HEK293 (cell line): ENCODE data around the gene RPGR.

Experiments used
- CTCF ChIA-PET: fragments of 350-600 bp; formaldehyde crosslinking; extraction: SDS; loops from one replicate; lab custom pipeline; 2021; ENCODE audit warnings: antibody characterized with exemption; lab: Yijun Ruan, JAX
- POLR2A ChIA-PET: fragments of 300-600 bp; formaldehyde crosslinking; extraction: SDS; loops from one replicate; lab custom pipeline; 2020; ENCODE audit warnings: antibody characterized with exemption, inconsistent platforms; lab: Yijun Ruan, JAX
- H3K27ac ChIP-seq: fragments of 200-500 bp; sonication (Bioruptor generic); 2 replicates; pipeline ENCODE4 v1.5.1; 2014; ENCODE audit warnings: low read depth, low read length, control low read depth, inconsistent platforms; ENCODE audit errors: extremely low read depth
- H3K36me3 ChIP-seq, 2 experiments: fragments of 200-500 bp in 1 of 2; sonication (Bioruptor generic) in 1 of 2; 1 replicate in 1 of 2; 2 replicates in 1 of 2; pipeline ENCODE4 v1.5.1; 2014 to 2017; ENCODE audit warnings: inconsistent platforms in 2 of 2, low read length in 2 of 2; ENCODE audit not compliant: control insufficient read depth in 2 of 2, insufficient read depth in 1 of 2
- H3K4me1 ChIP-seq: fragments of 200-500 bp; sonication (Bioruptor generic); 2 replicates; pipeline ENCODE4 v1.5.1; 2014; ENCODE audit warnings: mild to moderate bottlenecking, low read length, inconsistent platforms; ENCODE audit not compliant: control insufficient read depth, insufficient read depth
- H3K4me3 ChIP-seq: 2 replicates; pipeline ENCODE4 v1.5.1; 2011; ENCODE audit warnings: low read depth, mild to moderate bottlenecking, control low read depth, low read length, moderate library complexity
- H3K9me3 ChIP-seq: fragments of 200-500 bp; sonication (Bioruptor generic); 2 replicates; pipeline ENCODE4 v1.5.1; 2014; ENCODE audit warnings: low read depth, low read length, inconsistent platforms; ENCODE audit not compliant: control insufficient read depth, insufficient read depth
- BCL11B ChIP-seq: fragments of 450-650 bp; formaldehyde crosslinking; IDR thresholded peaks from 2 replicates; pipeline ENCODE4 v1.5.1; 2016; ENCODE audit warnings: low read depth, missing biosample characterization, missing genetic modification characterization
- EGR2 ChIP-seq: fragments of 450-650 bp; formaldehyde crosslinking; IDR thresholded peaks from 2 replicates; pipeline ENCODE4 v1.5.1; 2016; ENCODE audit warnings: low read depth, missing biosample characterization, missing genetic modification characterization
- ELK4 ChIP-seq: IDR thresholded peaks from 2 replicates; pipeline ENCODE4 v1.6.1; 2011; ENCODE audit warnings: mild to moderate bottlenecking, low read depth, low read length, borderline replicate concordance
- GLIS1 ChIP-seq: fragments of 450-650 bp; formaldehyde crosslinking; IDR thresholded peaks from 2 replicates; pipeline ENCODE4 v1.5.1; 2016; ENCODE audit warnings: missing biosample characterization, missing genetic modification characterization
- HOXD13 ChIP-seq: sonication (generic); formaldehyde crosslinking; IDR thresholded peaks from 2 replicates; pipeline ENCODE4 v1.8.0; 2022; ENCODE audit warnings: missing genetic modification reagents, borderline replicate concordance
- KLF1 ChIP-seq: fragments of 450-650 bp; formaldehyde crosslinking; IDR thresholded peaks from 2 replicates; pipeline ENCODE4 v1.5.1; 2016; ENCODE audit warnings: missing biosample characterization, missing genetic modification characterization
- MEIS1 ChIP-seq: sonication (generic); formaldehyde crosslinking; IDR thresholded peaks from 2 replicates; pipeline ENCODE4 v1.8.1; 2022; ENCODE audit warnings: missing genetic modification reagents, mild to moderate bottlenecking, borderline replicate concordance
- OSR2 ChIP-seq: fragments of 450-650 bp; formaldehyde crosslinking; IDR thresholded peaks from 2 replicates; pipeline ENCODE4 v1.5.1; 2016; ENCODE audit warnings: missing biosample characterization, missing genetic modification characterization
- PATZ1 ChIP-seq: fragments of 450-650 bp; formaldehyde crosslinking; IDR thresholded peaks from 2 replicates; pipeline ENCODE4 v1.5.1; 2016; ENCODE audit warnings: missing biosample characterization, missing genetic modification characterization
- SALL2 ChIP-seq: fragments of 450-650 bp; formaldehyde crosslinking; IDR thresholded peaks from 2 replicates; pipeline ENCODE4 v1.5.0; 2017; ENCODE audit warnings: missing biosample characterization, mild to moderate bottlenecking, missing genetic modification characterization, borderline replicate concordance
- TCF7L2 ChIP-seq: IDR thresholded peaks from 2 replicates; pipeline ENCODE4 v1.6.1; 2011; ENCODE audit warnings: low read depth, mild to moderate bottlenecking, inconsistent platforms, low read length, moderate library complexity, borderline replicate concordance
- ZBTB10 ChIP-seq: fragments of 450-650 bp; formaldehyde crosslinking; IDR thresholded peaks from 2 replicates; pipeline ENCODE4 v1.5.1; 2016; ENCODE audit warnings: missing biosample characterization, missing genetic modification characterization
- ZBTB20 ChIP-seq: fragments of 450-650 bp; formaldehyde crosslinking; IDR thresholded peaks from 2 replicates; pipeline ENCODE4 v1.5.1; 2016; ENCODE audit warnings: missing biosample characterization, missing genetic modification characterization
- ZFHX2 ChIP-seq: fragments of 450-650 bp; formaldehyde crosslinking; conservative IDR thresholded peaks from 2 replicates; pipeline ENCODE4 v1.5.1; 2016; ENCODE audit warnings: missing biosample characterization, missing genetic modification characterization
- ZFP37 ChIP-seq: fragments of 450-650 bp; formaldehyde crosslinking; IDR thresholded peaks from 2 replicates; pipeline ENCODE4 v1.5.1; 2016; ENCODE audit warnings: missing biosample characterization, missing genetic modification characterization
- ZNF174 ChIP-seq: fragments of 450-650 bp; formaldehyde crosslinking; IDR thresholded peaks from 2 replicates; pipeline ENCODE4 v1.5.0; 2017; ENCODE audit warnings: missing biosample characterization, mild to moderate bottlenecking, missing genetic modification characterization
- ZNF23 ChIP-seq: fragments of 450-650 bp; formaldehyde crosslinking; IDR thresholded peaks from 2 replicates; pipeline ENCODE4 v1.5.1; 2016; ENCODE audit warnings: missing biosample characterization, missing genetic modification characterization, borderline replicate concordance
- ZNF24 ChIP-seq: fragments of 450-650 bp; formaldehyde crosslinking; IDR thresholded peaks from 2 replicates; pipeline ENCODE4 v1.5.1; 2016; ENCODE audit warnings: missing biosample characterization, missing genetic modification characterization
- ZNF350 ChIP-seq: fragments of 450-650 bp; formaldehyde crosslinking; IDR thresholded peaks from 2 replicates; pipeline ENCODE4 v1.5.0; 2017; ENCODE audit warnings: missing biosample characterization, mild to moderate bottlenecking, missing genetic modification characterization
- ZNF449 ChIP-seq: fragments of 450-650 bp; formaldehyde crosslinking; IDR thresholded peaks from 2 replicates; pipeline ENCODE4 v1.5.1; 2017; ENCODE audit warnings: missing biosample characterization, mild to moderate bottlenecking, missing genetic modification characterization, moderate library complexity
- ZNF561 ChIP-seq: fragments of 450-650 bp; IDR thresholded peaks from 2 replicates; pipeline ENCODE4 v1.5.1; 2018; ENCODE audit warnings: missing biosample characterization, missing genetic modification characterization, borderline replicate concordance
- ZNF645 ChIP-seq: fragments of 450-650 bp; formaldehyde crosslinking; IDR thresholded peaks from 2 replicates; pipeline ENCODE4; 2016; ENCODE audit warnings: missing biosample characterization, missing genetic modification characterization
- ZNF654 ChIP-seq: fragments of 450-650 bp; formaldehyde crosslinking; IDR thresholded peaks from 2 replicates; pipeline ENCODE4 v1.5.1; 2016; ENCODE audit warnings: low read depth, missing biosample characterization, missing genetic modification characterization
- ZNF768 ChIP-seq: fragments of 450-650 bp; formaldehyde crosslinking; IDR thresholded peaks from 2 replicates; pipeline ENCODE4 v1.5.1; 2018; ENCODE audit warnings: missing biosample characterization, mild to moderate bottlenecking, missing genetic modification characterization

Gene RPGR

GRCh38 chrX:38311743-38312142 is 15.6 kb downstream of the RPGR start:
- no peak overlapping the region for H3K27ac ChIP-seq
- no peak for TF ChIP-seq ZNF561 (tag by site-specific recombination)
- TF ChIP-seq ELK4, result no peak
- TF ChIP-seq PATZ1 (tag by site-specific recombination), result no peak
- TF ChIP-seq GLIS1 (tag by site-specific recombination), result no peak
- no peak for TF ChIP-seq ZNF645 (tag by site-specific recombination)
- no peak for TF ChIP-seq ZNF174 (tag by site-specific recombination)
- TF ChIP-seq OSR2, result no peak
- TF ChIP-seq ZNF23 (tag by site-specific recombination), result no peak
- TF ChIP-seq MEIS1 (CRISPR knock-in tag), result no peak
- ChIA-PET CTCF (interaction anchor here (0.7 to 1.6 kb wide), 3 partner anchors 11 to 1391 kb away, joined by 3 to 5 read pairs (median 4); no protein-coding TSS in a partner anchor), POLR2A (no interaction called here)
- peaks cover 0 to 8% of the 10 kb centered on the region in 2 experiments for H3K36me3 ChIP-seq
- no peaks in the 10 kb centered on the region for H3K4me1 ChIP-seq
- H3K9me3 ChIP-seq, result no peaks in the 10 kb centered on the region
- no peak overlapping the region for H3K4me3 ChIP-seq

GRCh38 chrX:38305971-38306370 is 21.3 kb downstream of the RPGR start:
- Histone ChIP-seq H3K4me3 (no peak overlapping the region), H3K27ac (no peak overlapping the region), H3K9me3 (no peaks in the 10 kb centered on the region), H3K36me3 (peaks cover 0 to 4% of the 10 kb centered on the region in 2 experiments), H3K4me1 (no peaks in the 10 kb centered on the region)
- POLR2A ChIA-PET, result no interaction called here
- CTCF ChIA-PET, result interaction anchor here (0.5 to 2.8 kb wide), 2 partner anchors 22 to 95 kb away, joined by 3 to 8 read pairs; partner anchors contain the start of gene RPGR
- TF ChIP-seq ZBTB20 (tag by site-specific recombination) (no peak), ZNF449 (tag by site-specific recombination) (no peak), ZNF654 (tag by site-specific recombination) (no peak), ZNF350 (tag by site-specific recombination) (no peak)

GRCh38 chrX:38304010-38304409 is 23.3 kb downstream of the RPGR start:
- H3K4me3 ChIP-seq, result no peak overlapping the region
- no peaks in the 10 kb centered on the region for H3K9me3 ChIP-seq
- ChIA-PET CTCF (interaction anchor here (0.6 to 2.8 kb wide), 4 partner anchors 10 to 868 kb away, joined by 3 to 8 read pairs (median 4); partner anchors contain the start of gene RPGR), POLR2A (no interaction called here)
- H3K4me1 ChIP-seq, result no peaks in the 10 kb centered on the region
- no peak overlapping the region for H3K27ac ChIP-seq
- peaks cover 0 to 4% of the 10 kb centered on the region in 2 experiments; a peak in 2 of 3 replicates for H3K36me3 ChIP-seq
- TF ChIP-seq HOXD13 (CRISPR knock-in tag), result no peak
- TF ChIP-seq ZNF174 (tag by site-specific recombination), result no peak
- no peak for TF ChIP-seq ZNF768 (tag by site-specific recombination)
- no peak for TF ChIP-seq TCF7L2
- no peak for TF ChIP-seq EGR2 (tag by site-specific recombination)
- no peak for TF ChIP-seq BCL11B
- no peak for TF ChIP-seq ZFP37 (tag by site-specific recombination)
- no peak for TF ChIP-seq ZBTB10 (tag by site-specific recombination)
- no peak for TF ChIP-seq KLF1 (tag by site-specific recombination)
- TF ChIP-seq ZFHX2 (tag by site-specific recombination), result no peak
- TF ChIP-seq SALL2 (tag by site-specific recombination), result no peak
- no peak for TF ChIP-seq ZNF24 (tag by site-specific recombination)
